Measurements from ENCODE around the gene TENM3.

TENM3 gene

GRCh38 chr4:182261651-182262223 lies 18.5 kb downstream of the TENM3 start:
- no peak for TF ChIP-seq CTCF (IDR thresholded peaks at IDR 0.05; ENCODE audit: low read depth, low read length)
- no peaks in the 10 kb centered on the region for H3K9me3 ChIP-seq
- no peaks in the 10 kb centered on the region for H3K4me1 ChIP-seq
- no peaks in the 10 kb centered on the region for H3K36me3 ChIP-seq
- DNase-seq = no peak
- no peaks in the 10 kb centered on the region for H3K27me3 ChIP-seq
- no peak overlapping the region for H3K4me3 ChIP-seq (ENCODE audit: low read depth, low read length)

GRCh38 chr4:182263562-182263961 lies 20.4 kb downstream of the TENM3 start:
- Histone ChIP-seq H3K36me3 (no peaks in the 10 kb centered on the region), H3K9me3 (no peaks in the 10 kb centered on the region), H3K27me3 (no peaks in the 10 kb centered on the region), H3K4me3 (ENCODE audit: low read depth, low read length) (no peak overlapping the region), H3K4me1 (no peaks in the 10 kb centered on the region)
- TF ChIP-seq CTCF (IDR thresholded peaks at IDR 0.05; ENCODE audit: low read depth, low read length) = no peak
- DNase-seq = no peak

- Histone ChIP-seq H3K4me1 (no peaks in the 10 kb centered on the region), H3K27me3 (no peaks in the 10 kb centered on the region), H3K36me3 (no peaks in the 10 kb centered on the region), H3K9me3 (no peaks in the 10 kb centered on the region), H3K4me3 (ENCODE audit: low read depth, low read length) (no peak overlapping the region)
- no peak for TF ChIP-seq CTCF (IDR thresholded peaks at IDR 0.05; ENCODE audit: low read depth, low read length)
- DNase-seq = no peak
Measured at GRCh38 chr4:182264139-182264752, 21.0 kb downstream of the TENM3 start.

- Histone ChIP-seq H3K36me3 (no peaks in the 10 kb centered on the region), H3K4me1 (no peaks in the 10 kb centered on the region), H3K9me3 (no peaks in the 10 kb centered on the region), H3K4me3 (ENCODE audit: low read depth, low read length) (no peak overlapping the region), H3K27me3 (no peaks in the 10 kb centered on the region)
- peak; percentile 43 for TF ChIP-seq CTCF (IDR thresholded peaks at IDR 0.05; ENCODE audit: low read depth, low read length)
- DNase-seq = peak; percentile 51
Measured at GRCh38 chr4:182265881-182266280, 22.7 kb downstream of the TENM3 start.

- Histone ChIP-seq H3K9me3 (no peaks in the 10 kb centered on the region), H3K27me3 (no peaks in the 10 kb centered on the region), H3K4me3 (ENCODE audit: low read depth, low read length) (no peak overlapping the region), H3K36me3 (no peaks in the 10 kb centered on the region), H3K4me1 (no peaks in the 10 kb centered on the region)
- DNase-seq = no peak
- no peak for TF ChIP-seq CTCF (IDR thresholded peaks at IDR 0.05; ENCODE audit: low read depth, low read length)
Measured at GRCh38 chr4:182267048-182267447, 23.8 kb downstream of the TENM3 start.

- H3K4me3 ChIP-seq (ENCODE audit: low read depth, low read length) = no peak overlapping the region
- H3K9me3 ChIP-seq = no peaks in the 10 kb centered on the region
- H3K36me3 ChIP-seq = no peaks in the 10 kb centered on the region
- H3K4me1 ChIP-seq = no peaks in the 10 kb centered on the region
- TF ChIP-seq CTCF (IDR thresholded peaks at IDR 0.05; ENCODE audit: low read depth, low read length) = no peak
- H3K27me3 ChIP-seq = no peaks in the 10 kb centered on the region
- DNase-seq = no peak
Measured at GRCh38 chr4:182268966-182269365, 25.8 kb downstream of the TENM3 start.

Measured in BE2C (cell line).